Tibial nerve (tissue), 4 donors: ENCODE data around the gene ARFGEF3. TPM values are rescaled to one million over a fixed set of nuclear protein-coding genes. Genes with fewer than 3 reads are reported as not detected.

Experiments used
- DNase-seq, 2 donors: peaks; one replicate each; pipeline ENCODE4 v3.0.0-alpha.2; 2019; ENCODE audit warnings: low spot score in 2 of 2
- H3K27ac ChIP-seq, 4 donors: fragments of 200-600 bp; sonication (generic) in 3 of 4; one replicate each; pipeline ENCODE4 v1.5.1; 2017 to 2019; ENCODE audit warnings: mild to moderate bottlenecking in 1 of 4
- H3K27me3 ChIP-seq, 2 donors: fragments of 200-600 bp; sonication (generic) in 1 of 2; one replicate each; pipeline versions ENCODE4 v1.5.1 to v1.6.0; 2017 to 2019
- H3K36me3 ChIP-seq, 3 donors: fragments of 200-600 bp; sonication (generic); one replicate each; pipeline ENCODE4 v1.5.1; 2018 to 2019
- H3K4me1 ChIP-seq, 4 donors: fragments of 200-600 bp; sonication (generic) in 3 of 4; one replicate each; pipeline ENCODE4 v1.5.1; 2017 to 2019
- H3K4me3 ChIP-seq, 4 donors: fragments of 200-600 bp; sonication (generic) in 3 of 4; one replicate each; pipeline ENCODE4 v1.5.1; 2017 to 2019; ENCODE audit warnings: mild to moderate bottlenecking in 1 of 4, moderate library complexity in 1 of 4
- H3K9me3 ChIP-seq, 4 donors: fragments of 200-600 bp; sonication (generic) in 3 of 4; one replicate each; pipeline ENCODE4 v1.5.1; 2017 to 2019
- EP300 ChIP-seq, 2 donors: sonication (generic); formaldehyde crosslinking; IDR thresholded peaks; one replicate each; pipeline ENCODE4 v1.6.1; 2017; ENCODE audit warnings: antibody characterized with exemption in 2 of 2, mild to moderate bottlenecking in 1 of 2
- POLR2A ChIP-seq, 2 donors: fragments of 450-650 bp; IDR thresholded peaks; one replicate each; pipeline ENCODE4 v1.6.1; 2017; ENCODE audit warnings: antibody characterized with exemption in 2 of 2, mild to moderate bottlenecking in 2 of 2, moderate library complexity in 2 of 2
- WGBS, 2 donors: methylation state at CpG; one replicate each; pipeline ENCODE4 v1.1.5; 2018; 5-methylcytosine and 5-hydroxymethylcytosine counted together
- total RNA-seq, 4 donors: library from RNA; depleted of rRNA; stranded (reverse); fragments of >200 nt; gene quantifications; one replicate each; pipeline ENCODE4 v1.1.0, GENCODE V29; 2016
- TF ChIP-seq, protein P1 (sequence below), 5 experiments: fragments of 200-600 bp in 3 of 5; fragments of 450-650 bp in 2 of 5; sonication (generic) in 3 of 5; IDR thresholded peaks; one replicate each; pipeline ENCODE4 v1.5.1; 2016 to 2019; ENCODE audit warnings: antibody characterized with exemption in 5 of 5, mild to moderate bottlenecking in 3 of 5, moderate library complexity in 2 of 5

ARFGEF3 gene
- total RNA-seq, 4 donors from 2014 or later = 3.9 to 6.9 (median 5.4) TPM

DNA sequence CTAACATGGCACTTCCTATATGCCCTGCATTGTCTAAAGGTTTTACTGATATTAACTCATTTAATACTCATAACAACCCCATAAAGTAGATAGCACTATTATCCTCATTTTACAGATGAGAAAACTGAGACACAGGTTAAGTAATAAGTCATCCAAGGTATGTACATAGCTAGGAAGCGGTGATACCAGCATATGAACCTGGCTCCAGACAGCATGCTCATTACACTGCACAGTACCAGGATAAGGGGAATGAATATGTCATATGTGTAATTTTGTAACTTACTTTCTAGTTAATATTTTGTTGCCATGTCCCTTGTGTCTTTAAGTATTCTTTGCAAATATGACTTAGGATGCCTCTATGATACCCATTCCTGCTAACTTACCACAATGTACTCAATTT, 109.7 kb downstream of the ARFGEF3 start:
- H3K36me3 ChIP-seq = no peaks in the 10 kb centered on the region
- 95 to 100% methylated on average over 1 of the region's 1 CpG for WGBS, 2 donors
- TF ChIP-seq POLR2A (IDR thresholded peaks at IDR 0.05) = no peak
- TF ChIP-seq, protein P1, sequence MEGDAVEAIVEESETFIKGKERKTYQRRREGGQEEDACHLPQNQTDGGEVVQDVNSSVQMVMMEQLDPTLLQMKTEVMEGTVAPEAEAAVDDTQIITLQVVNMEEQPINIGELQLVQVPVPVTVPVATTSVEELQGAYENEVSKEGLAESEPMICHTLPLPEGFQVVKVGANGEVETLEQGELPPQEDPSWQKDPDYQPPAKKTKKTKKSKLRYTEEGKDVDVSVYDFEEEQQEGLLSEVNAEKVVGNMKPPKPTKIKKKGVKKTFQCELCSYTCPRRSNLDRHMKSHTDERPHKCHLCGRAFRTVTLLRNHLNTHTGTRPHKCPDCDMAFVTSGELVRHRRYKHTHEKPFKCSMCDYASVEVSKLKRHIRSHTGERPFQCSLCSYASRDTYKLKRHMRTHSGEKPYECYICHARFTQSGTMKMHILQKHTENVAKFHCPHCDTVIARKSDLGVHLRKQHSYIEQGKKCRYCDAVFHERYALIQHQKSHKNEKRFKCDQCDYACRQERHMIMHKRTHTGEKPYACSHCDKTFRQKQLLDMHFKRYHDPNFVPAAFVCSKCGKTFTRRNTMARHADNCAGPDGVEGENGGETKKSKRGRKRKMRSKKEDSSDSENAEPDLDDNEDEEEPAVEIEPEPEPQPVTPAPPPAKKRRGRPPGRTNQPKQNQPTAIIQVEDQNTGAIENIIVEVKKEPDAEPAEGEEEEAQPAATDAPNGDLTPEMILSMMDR (IDR thresholded peaks at IDR 0.05) = no peak
- no peak for TF ChIP-seq EP300 (IDR thresholded peaks at IDR 0.05)

DNA sequence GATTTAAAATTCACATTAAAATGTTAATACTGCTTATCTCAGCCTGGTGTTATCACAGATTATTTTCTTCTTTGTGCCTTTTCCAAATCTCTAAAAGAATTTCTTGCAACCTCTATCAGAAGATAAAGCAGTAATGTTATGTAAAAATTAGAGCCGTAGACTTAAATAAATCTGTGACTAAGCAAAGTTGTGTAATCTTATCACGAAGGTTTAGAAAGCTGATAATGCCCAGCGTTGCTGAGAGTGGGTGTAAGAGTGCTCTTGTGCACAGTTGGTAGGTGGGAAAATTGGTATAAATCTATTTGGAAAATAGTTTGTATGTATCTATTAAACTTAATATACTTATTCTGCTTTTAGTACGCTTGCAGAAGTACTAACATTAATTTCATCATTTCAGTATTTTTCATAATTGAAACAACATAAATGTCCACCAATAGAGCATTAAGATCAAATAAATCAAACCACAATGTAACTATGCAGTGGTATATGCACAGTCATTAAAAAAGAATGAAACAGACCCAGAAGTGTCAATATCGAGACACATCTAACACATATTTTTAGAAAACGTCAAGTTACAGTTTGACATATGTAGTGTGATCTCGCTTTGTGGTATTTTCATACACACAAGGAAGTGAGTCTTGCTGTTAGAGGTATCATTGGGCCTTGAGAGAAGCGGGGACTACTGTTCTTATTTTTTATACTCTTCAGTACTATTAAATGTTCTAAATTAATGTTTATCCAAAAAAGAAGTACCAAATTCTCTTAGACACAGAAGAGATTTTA, 111.0 kb downstream of the ARFGEF3 start:
- Histone ChIP-seq H3K27me3 (no peaks in the 10 kb centered on the region), H3K36me3 (no peaks in the 10 kb centered on the region), H3K4me1 (no peaks in the 10 kb centered on the region), H3K4me3 (no peak overlapping the region), H3K9me3 (no peaks in the 10 kb centered on the region), H3K27ac (no peak overlapping the region)
- DNase-seq = no peak
- 87 to 88% methylated on average over 8 of the region's 8 CpGs for WGBS, 2 donors
- TF ChIP-seq, protein P1 (IDR thresholded peaks at IDR 0.05) = no peak
- TF ChIP-seq EP300 (IDR thresholded peaks at IDR 0.05) (no peak), POLR2A (IDR thresholded peaks at IDR 0.05) (no peak)

More for the DNA sequence above, 109.7 kb downstream of the ARFGEF3 start:
- H3K4me3 ChIP-seq = no peak overlapping the region
- no peaks in the 10 kb centered on the region for H3K27me3 ChIP-seq
- no peaks in the 10 kb centered on the region for H3K9me3 ChIP-seq
- no peak for DNase-seq
- H3K4me1 ChIP-seq = no peaks in the 10 kb centered on the region
- H3K27ac ChIP-seq = no peak overlapping the region

DNA sequence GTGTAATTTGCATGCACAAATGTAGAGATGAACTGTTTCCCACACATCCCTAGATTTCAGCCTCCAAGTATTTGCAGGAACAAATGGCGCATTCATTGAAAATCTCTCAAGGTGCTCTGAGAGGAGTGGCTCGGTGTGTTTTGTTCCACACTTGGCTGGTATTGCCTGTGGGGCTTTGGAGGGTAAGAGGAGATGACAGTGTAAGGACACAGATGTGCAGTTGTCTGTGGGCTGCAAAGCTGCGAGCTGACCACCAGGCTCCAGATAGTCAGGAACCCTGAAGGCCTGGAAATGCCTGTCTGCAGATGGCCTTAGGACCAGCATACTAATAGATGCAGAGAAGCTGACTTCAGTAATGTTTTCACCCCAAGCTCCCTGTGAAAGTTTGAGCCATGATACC, 114.2 kb downstream of the ARFGEF3 start:
- no peak overlapping the region for H3K4me3 ChIP-seq
- no peaks in the 10 kb centered on the region for H3K4me1 ChIP-seq
- H3K27me3 ChIP-seq = no peaks in the 10 kb centered on the region
- 61 to 75% methylated on average over 3 of the region's 3 CpGs for WGBS, 2 donors
- TF ChIP-seq EP300 (IDR thresholded peaks at IDR 0.05) (no peak), POLR2A (IDR thresholded peaks at IDR 0.05) (no peak)
- TF ChIP-seq, protein P1 (IDR thresholded peaks at IDR 0.05) = no peak
- DNase-seq = no peak
- peaks cover 0 to 10% (median 0%) of the 10 kb centered on the region in 3 donors for H3K36me3 ChIP-seq
- no peak overlapping the region for H3K27ac ChIP-seq
- H3K9me3 ChIP-seq = no peaks in the 10 kb centered on the region

DNA sequence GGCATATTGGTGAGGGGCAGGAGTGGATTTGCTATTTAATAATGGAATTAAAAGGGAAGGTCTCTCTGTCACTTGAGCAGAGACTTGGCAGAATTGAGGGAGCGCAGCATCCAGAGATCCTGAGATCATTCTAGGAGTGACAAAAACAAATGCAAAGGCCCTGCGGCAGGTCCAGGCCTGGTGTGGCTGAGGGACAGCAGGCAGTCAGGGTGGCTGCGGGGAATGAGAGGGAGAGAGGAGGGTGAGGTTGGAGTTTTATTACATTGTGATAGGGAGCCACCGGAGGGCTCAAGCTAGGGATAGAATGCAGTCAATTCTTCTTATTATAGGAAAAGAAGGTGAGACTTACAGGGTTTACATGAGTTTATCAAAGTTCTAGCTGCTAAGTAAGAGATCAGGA, 116.1 kb downstream of the ARFGEF3 start:
- Histone ChIP-seq H3K4me3 (no peak overlapping the region), H3K9me3 (no peaks in the 10 kb centered on the region), H3K27ac (no peak overlapping the region), H3K36me3 (peaks cover 0 to 10% (median 0%) of the 10 kb centered on the region in 3 donors), H3K27me3 (no peaks in the 10 kb centered on the region), H3K4me1 (no peaks in the 10 kb centered on the region)
- WGBS, 2 donors = 94% methylated on average over 4 of the region's 4 CpGs
- TF ChIP-seq EP300 (IDR thresholded peaks at IDR 0.05) (no peak), POLR2A (IDR thresholded peaks at IDR 0.05) (no peak)
- TF ChIP-seq, protein P1 (IDR thresholded peaks at IDR 0.05) = no peak
- DNase-seq = no peak

DNA sequence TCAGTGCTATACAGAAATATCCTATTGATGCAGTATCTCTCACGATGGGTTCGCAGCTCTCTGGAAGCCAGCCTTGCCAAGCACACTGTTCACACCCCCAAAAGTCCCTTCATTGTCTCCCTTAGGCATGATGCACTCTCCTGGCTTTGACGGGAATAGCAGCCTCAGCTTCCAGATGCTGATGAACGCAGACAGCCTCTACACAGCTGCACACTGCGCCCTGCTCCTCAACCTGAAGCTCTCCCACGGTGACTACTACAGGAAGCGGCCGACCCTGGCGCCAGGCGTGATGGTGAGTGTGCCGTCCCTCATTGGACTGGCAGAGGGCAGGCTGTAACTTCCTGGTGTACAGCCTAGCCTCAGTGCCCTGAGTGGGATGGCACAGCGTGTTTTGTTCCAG, 116.6 kb downstream of the ARFGEF3 start:
- Histone ChIP-seq H3K27me3 (no peaks in the 10 kb centered on the region), H3K4me3 (no peak overlapping the region), H3K36me3 (peaks cover 0 to 10% (median 0%) of the 10 kb centered on the region in 3 donors), H3K27ac (no peak overlapping the region), H3K4me1 (no peaks in the 10 kb centered on the region), H3K9me3 (no peaks in the 10 kb centered on the region)
- DNase-seq = no peak
- 53 to 63% methylated on average over 12 of the region's 12 CpGs for WGBS, 2 donors
- TF ChIP-seq POLR2A (IDR thresholded peaks at IDR 0.05) = no peak
- TF ChIP-seq, protein P1 (IDR thresholded peaks at IDR 0.05) = peak in 2 of 5 experiments; percentile 15 to 27
